SU-DHL-6 (cell line): Measurements from ENCODE around the gene SLC35F2.

Experiments used
- EZH2phosphoT487 ChIP-seq: fragments of 200-600 bp; sonication (generic), shearing (Covaris generic); conservative IDR thresholded peaks from 2 replicates; pipeline ENCODE4 v1.6.1; 2018; ENCODE audit warnings: mild to moderate bottlenecking, antibody characterized with exemption, low read length, moderate library complexity, mixed read lengths
- TF ChIP-seq, protein P1 (sequence below): fragments of 200-600 bp; sonication (generic); IDR thresholded peaks from one replicate; pipeline ENCODE4 v1.5.1; 2017; ENCODE audit warnings: antibody characterized with exemption, mild to moderate bottlenecking, low read length, moderate library complexity; ENCODE audit not compliant: insufficient read depth, poor library complexity, severe bottlenecking

DNA sequence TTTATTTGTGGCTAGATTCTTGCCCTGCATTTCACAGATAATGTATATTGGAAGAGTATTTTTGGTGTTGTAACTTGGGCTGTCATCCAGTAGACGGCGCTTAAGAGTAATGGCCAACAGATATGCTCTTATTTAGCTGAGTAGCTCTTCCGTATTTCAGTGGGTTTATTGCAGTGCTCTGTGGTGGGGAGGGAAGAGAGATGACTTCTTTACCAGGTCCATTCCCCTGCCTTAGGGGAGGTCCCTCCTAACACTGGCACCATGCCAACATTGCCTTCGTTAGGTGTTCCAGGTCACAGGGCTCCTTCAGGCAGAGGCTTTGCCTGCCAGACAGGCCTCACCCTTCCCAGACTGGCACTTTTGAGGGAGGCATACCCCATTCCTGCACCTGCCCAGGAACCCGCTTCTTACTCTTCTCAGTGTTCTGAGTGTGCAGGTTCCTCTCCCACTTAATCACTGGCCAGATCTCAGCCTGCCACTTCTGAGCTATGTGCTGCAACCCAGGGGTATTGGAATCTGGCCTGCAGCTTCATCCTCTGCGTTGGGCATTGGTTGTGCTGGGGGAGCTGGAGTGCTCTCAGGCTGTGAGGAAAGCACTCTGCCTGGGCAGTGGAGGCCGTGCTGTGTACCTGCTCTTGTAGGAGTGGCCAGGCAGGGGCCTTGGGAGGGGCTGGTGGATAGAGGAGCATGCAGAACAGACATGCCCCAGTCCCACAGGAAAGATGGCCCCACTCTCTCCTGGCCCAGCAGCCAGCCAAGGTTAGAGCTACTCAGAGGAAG, 117.4 kb downstream of the SLC35F2 start:
- no peak for TF ChIP-seq EZH2phosphoT487
- TF ChIP-seq, protein P1, sequence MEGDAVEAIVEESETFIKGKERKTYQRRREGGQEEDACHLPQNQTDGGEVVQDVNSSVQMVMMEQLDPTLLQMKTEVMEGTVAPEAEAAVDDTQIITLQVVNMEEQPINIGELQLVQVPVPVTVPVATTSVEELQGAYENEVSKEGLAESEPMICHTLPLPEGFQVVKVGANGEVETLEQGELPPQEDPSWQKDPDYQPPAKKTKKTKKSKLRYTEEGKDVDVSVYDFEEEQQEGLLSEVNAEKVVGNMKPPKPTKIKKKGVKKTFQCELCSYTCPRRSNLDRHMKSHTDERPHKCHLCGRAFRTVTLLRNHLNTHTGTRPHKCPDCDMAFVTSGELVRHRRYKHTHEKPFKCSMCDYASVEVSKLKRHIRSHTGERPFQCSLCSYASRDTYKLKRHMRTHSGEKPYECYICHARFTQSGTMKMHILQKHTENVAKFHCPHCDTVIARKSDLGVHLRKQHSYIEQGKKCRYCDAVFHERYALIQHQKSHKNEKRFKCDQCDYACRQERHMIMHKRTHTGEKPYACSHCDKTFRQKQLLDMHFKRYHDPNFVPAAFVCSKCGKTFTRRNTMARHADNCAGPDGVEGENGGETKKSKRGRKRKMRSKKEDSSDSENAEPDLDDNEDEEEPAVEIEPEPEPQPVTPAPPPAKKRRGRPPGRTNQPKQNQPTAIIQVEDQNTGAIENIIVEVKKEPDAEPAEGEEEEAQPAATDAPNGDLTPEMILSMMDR: peak; percentile 80
